ENCODE measurements around the gene VAC14. TPM values are rescaled to one million over a fixed set of nuclear protein-coding genes. Genes with fewer than 3 reads are reported as not detected.

The VAC14 gene
- total RNA-seq, 1 experiment from 2014 or later = 35.3 TPM

DNA sequence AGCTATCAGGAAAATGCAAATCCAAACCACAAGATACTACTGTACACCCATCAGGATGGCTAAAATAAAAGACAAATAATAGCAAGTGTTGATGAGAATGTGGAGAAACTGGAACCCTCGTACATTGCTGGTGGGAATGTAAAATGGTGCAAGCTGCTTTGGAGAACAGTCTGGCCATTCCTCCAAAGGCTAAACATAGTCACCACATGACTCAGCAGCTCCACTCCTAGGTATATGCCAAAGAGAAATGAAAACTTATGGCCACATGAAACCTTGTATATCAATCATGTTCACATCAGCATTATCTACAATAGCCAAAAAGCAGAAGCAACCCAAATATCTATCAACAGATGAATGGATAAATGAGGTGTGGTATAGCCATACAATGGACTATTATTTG lies 28.5 kb downstream of the VAC14 start:
- POLR2A ChIA-PET = no interaction called here
- Histone ChIP-seq H3K27me3 (ENCODE audit: insufficient read depth, low read length) (no peaks in the 10 kb centered on the region), H3K27ac (ENCODE audit: low read depth, low read length) (no peak overlapping the region), H3K79me2 (ENCODE audit: insufficient read depth, low read length) (no peaks in the 10 kb centered on the region), H3K4me3 (replicated peaks in 1 of 2; ENCODE audit: low read depth in 1 of 2, low read length in 2 of 2) (no peak overlapping the region), H3K9me2 (ENCODE audit: insufficient read depth) (no peaks in the 10 kb centered on the region), H4K20me1 (ENCODE audit: insufficient read depth) (no peaks in the 10 kb centered on the region), H3K4me2 (ENCODE audit: low read length) (no peak overlapping the region), H3K9ac (ENCODE audit: low read length) (no peak overlapping the region), H3K36me3 (ENCODE audit: control insufficient read depth in 1 of 2, insufficient read depth in 2 of 2, low read length in 2 of 2) (peaks cover 0 to 2% of the 10 kb centered on the region in 2 experiments; a peak in 1 of 4 replicates), H2AFZ (ENCODE audit: low read depth, low read length, poor library complexity, severe bottlenecking) (no peak overlapping the region), H3K9me3 (ENCODE audit: control insufficient read depth in 1 of 2, insufficient read depth in 1 of 2, low read depth in 1 of 2, low read length in 2 of 2) (no peaks in the 10 kb centered on the region), H3K4me1 (ENCODE audit: control insufficient read depth in 1 of 2, insufficient read depth in 2 of 2, low read length in 2 of 2) (peaks cover 3 to 20% of the 10 kb centered on the region in 2 experiments)
- no peak for DNase-seq (ENCODE audit: low read depth, low spot score)
- RAD21 ChIA-PET (ENCODE audit: low non-redundant PET in 1 of 2, low total read pairs in 2 of 2, uncharacterized antibody in 2 of 2, unreplicated experiment in 2 of 2) = no interaction called here
- intact Hi-C loops (cut with micrococcal nuclease) = no loop called here
- BruUV-seq (replicated peaks) = no TSS peak
- CTCF ChIA-PET = no interaction called here
- TF ChIP-seq ELF1 (IDR thresholded peaks at IDR 0.05; ENCODE audit: borderline replicate concordance, low read depth) = no peak
- no peak for TF ChIP-seq TCF7L2 (IDR thresholded peaks at IDR 0.05; ENCODE audit: borderline replicate concordance, extremely low read depth, insufficient read depth, insufficient read length)
- no peak for TF ChIP-seq FOSL1 (IDR thresholded peaks at IDR 0.05; ENCODE audit: low read depth)
- no peak for TF ChIP-seq EZH2phosphoT487 (IDR thresholded peaks at IDR 0.05; ENCODE audit: borderline replicate concordance)
- no peak for TF ChIP-seq SIN3A (IDR thresholded peaks at IDR 0.05; ENCODE audit: low read depth)
- no peak for TF ChIP-seq JUND (IDR thresholded peaks at IDR 0.05)
- no peak for TF ChIP-seq SRF (IDR thresholded peaks at IDR 0.05; ENCODE audit: low read depth)
- no peak for TF ChIP-seq POLR2AphosphoS5 (IDR thresholded peaks at IDR 0.05; ENCODE audit: low read depth, low read length)
- no peak for TF ChIP-seq ZNF274 (IDR thresholded peaks at IDR 0.05; ENCODE audit: low read depth, low read length)
- TF ChIP-seq, protein P1, sequence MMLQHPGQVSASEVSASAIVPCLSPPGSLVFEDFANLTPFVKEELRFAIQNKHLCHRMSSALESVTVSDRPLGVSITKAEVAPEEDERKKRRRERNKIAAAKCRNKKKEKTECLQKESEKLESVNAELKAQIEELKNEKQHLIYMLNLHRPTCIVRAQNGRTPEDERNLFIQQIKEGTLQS (IDR thresholded peaks at IDR 0.05) = no peak
- TF ChIP-seq YY1 (IDR thresholded peaks at IDR 0.05; ENCODE audit: extremely low read depth, insufficient replicate concordance, low read depth, low read length) = no peak
- TF ChIP-seq, protein P2, sequence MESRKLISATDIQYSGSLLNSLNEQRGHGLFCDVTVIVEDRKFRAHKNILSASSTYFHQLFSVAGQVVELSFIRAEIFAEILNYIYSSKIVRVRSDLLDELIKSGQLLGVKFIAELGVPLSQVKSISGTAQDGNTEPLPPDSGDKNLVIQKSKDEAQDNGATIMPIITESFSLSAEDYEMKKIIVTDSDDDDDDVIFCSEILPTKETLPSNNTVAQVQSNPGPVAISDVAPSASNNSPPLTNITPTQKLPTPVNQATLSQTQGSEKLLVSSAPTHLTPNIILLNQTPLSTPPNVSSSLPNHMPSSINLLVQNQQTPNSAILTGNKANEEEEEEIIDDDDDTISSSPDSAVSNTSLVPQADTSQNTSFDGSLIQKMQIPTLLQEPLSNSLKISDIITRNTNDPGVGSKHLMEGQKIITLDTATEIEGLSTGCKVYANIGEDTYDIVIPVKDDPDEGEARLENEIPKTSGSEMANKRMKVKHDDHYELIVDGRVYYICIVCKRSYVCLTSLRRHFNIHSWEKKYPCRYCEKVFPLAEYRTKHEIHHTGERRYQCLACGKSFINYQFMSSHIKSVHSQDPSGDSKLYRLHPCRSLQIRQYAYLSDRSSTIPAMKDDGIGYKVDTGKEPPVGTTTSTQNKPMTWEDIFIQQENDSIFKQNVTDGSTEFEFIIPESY (IDR thresholded peaks at IDR 0.05; ENCODE audit: extremely low read depth, insufficient replicate concordance, low read length) = no peak
- TF ChIP-seq CEBPB (IDR thresholded peaks at IDR 0.05; ENCODE audit: low read depth) = no peak
- no peak for TF ChIP-seq EZH2 (IDR thresholded peaks at IDR 0.05)
- no peak for TF ChIP-seq POLR2A (IDR thresholded peaks at IDR 0.05; ENCODE audit: borderline replicate concordance, extremely low read depth, insufficient read depth, insufficient read length)
- TF ChIP-seq, protein P3, sequence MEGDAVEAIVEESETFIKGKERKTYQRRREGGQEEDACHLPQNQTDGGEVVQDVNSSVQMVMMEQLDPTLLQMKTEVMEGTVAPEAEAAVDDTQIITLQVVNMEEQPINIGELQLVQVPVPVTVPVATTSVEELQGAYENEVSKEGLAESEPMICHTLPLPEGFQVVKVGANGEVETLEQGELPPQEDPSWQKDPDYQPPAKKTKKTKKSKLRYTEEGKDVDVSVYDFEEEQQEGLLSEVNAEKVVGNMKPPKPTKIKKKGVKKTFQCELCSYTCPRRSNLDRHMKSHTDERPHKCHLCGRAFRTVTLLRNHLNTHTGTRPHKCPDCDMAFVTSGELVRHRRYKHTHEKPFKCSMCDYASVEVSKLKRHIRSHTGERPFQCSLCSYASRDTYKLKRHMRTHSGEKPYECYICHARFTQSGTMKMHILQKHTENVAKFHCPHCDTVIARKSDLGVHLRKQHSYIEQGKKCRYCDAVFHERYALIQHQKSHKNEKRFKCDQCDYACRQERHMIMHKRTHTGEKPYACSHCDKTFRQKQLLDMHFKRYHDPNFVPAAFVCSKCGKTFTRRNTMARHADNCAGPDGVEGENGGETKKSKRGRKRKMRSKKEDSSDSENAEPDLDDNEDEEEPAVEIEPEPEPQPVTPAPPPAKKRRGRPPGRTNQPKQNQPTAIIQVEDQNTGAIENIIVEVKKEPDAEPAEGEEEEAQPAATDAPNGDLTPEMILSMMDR (IDR thresholded peaks at IDR 0.05 in 2 of 3, conservative IDR thresholded peaks at IDR 0.05 in 1 of 3; ENCODE audit: borderline replicate concordance in 1 of 3, insufficient read depth in 1 of 3, low read depth in 2 of 3, low read length in 2 of 3) = no peak
- no peak for ATAC-seq
